Esophagus squamous epithelium (tissue), 4 donors: ENCODE data around the gene LTBR.

Experiments used
- POLR2A ChIP-seq, 4 donors: fragments of 450-650 bp; IDR thresholded peaks; one replicate each; pipeline ENCODE4 v1.6.1; 2017; ENCODE audit warnings: antibody characterized with exemption in 4 of 4, mild to moderate bottlenecking in 4 of 4, moderate library complexity in 3 of 4
- TF ChIP-seq, protein P1 (sequence below), 6 experiments: fragments of 450-650 bp in 4 of 6; fragments of 200-600 bp in 2 of 6; sonication (generic) in 2 of 6; IDR thresholded peaks; one replicate each; pipeline ENCODE4 v1.5.1; 2016 to 2019; ENCODE audit warnings: antibody characterized with exemption in 6 of 6, mild to moderate bottlenecking in 4 of 6, moderate library complexity in 4 of 6

DNA sequence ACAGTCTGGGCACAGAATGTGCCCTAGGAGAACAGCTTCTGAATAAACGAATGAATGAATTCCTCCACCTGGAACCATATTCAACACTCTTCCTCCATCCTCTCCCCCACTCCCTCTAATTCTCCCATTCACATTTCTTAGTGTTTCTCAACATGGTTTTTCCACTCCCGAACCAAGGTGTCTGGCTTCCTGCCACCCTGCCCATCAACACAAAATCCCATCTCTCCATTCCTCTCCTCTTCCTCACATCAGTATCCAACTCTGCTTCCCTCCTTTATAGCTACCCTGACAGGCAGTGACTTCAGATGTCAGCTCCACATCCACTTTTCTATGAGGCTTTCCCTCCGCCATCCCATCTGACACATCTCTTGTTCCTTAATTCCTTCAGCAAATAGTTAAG lies 45.0 kb upstream of the LTBR start:
- TF ChIP-seq, protein P1, sequence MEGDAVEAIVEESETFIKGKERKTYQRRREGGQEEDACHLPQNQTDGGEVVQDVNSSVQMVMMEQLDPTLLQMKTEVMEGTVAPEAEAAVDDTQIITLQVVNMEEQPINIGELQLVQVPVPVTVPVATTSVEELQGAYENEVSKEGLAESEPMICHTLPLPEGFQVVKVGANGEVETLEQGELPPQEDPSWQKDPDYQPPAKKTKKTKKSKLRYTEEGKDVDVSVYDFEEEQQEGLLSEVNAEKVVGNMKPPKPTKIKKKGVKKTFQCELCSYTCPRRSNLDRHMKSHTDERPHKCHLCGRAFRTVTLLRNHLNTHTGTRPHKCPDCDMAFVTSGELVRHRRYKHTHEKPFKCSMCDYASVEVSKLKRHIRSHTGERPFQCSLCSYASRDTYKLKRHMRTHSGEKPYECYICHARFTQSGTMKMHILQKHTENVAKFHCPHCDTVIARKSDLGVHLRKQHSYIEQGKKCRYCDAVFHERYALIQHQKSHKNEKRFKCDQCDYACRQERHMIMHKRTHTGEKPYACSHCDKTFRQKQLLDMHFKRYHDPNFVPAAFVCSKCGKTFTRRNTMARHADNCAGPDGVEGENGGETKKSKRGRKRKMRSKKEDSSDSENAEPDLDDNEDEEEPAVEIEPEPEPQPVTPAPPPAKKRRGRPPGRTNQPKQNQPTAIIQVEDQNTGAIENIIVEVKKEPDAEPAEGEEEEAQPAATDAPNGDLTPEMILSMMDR (IDR thresholded peaks at IDR 0.05), result no peak
- no peak for TF ChIP-seq POLR2A (IDR thresholded peaks at IDR 0.05)
